H1 (cell line): ENCODE results near the gene SEC14L6. TPM values are rescaled to one million over a fixed set of nuclear protein-coding genes. Genes with fewer than 3 reads are reported as not detected.
"Not testable (repeated sequence)": the region's sequence is repeated elsewhere in the genome, so short reads cannot be mapped to it uniquely, and the experiment has no call there.

ENCODE experiments used
- CTCF ChIA-PET: fragments of 300-600 bp; sonication (Branson Sonifier 250); formaldehyde crosslinking; loops from one replicate; lab custom pipeline; 2021; ENCODE audit not compliant: partially characterized antibody; lab: Charles Lee
- POLR2A ChIA-PET: fragments of 300-600 bp; sonication (Branson Sonifier 250); formaldehyde crosslinking; loops from one replicate; lab custom pipeline; 2021; ENCODE audit warnings: inconsistent platforms; ENCODE audit not compliant: partially characterized antibody; lab: Charles Lee
- DNase-seq, 2 experiments: peaks; one replicate each; pipeline versions ENCODE4 v3.0.0 to v3.0.0-alpha.2; 2010 to 2022; ENCODE audit warnings: low spot score in 2 of 2, low read depth in 1 of 2, mixed read lengths in 1 of 2
- FAIRE-seq: peaks from 2 replicates; lab custom pipeline; 2011; peaks lifted over from hg19 to GRCh38; lab: Jason Lieb, UNC
- H2AFZ ChIP-seq: 2 replicates; pipeline ENCODE4 v1.8.1; 2012; ENCODE audit warnings: low read length, inconsistent platforms
- H2AK5ac ChIP-seq: 2 replicates; pipeline ENCODE4 v1.6.1; 2013; ENCODE audit warnings: low read depth, low read length
- H2BK120ac ChIP-seq: replicated peaks from 2 replicates; pipeline ENCODE3; 2013; ENCODE audit warnings: low read depth, low read length, inconsistent platforms
- H2BK12ac ChIP-seq: 2 replicates; pipeline ENCODE4 v1.6.1; 2013; ENCODE audit warnings: low read depth, low read length
- H2BK15ac ChIP-seq: 2 replicates; pipeline ENCODE4 v1.6.1; 2013; ENCODE audit warnings: low read length
- H2BK20ac ChIP-seq: 2 replicates; pipeline ENCODE4 v1.6.1; 2013; ENCODE audit warnings: low read length
- H2BK5ac ChIP-seq: 2 replicates; pipeline ENCODE4 v1.6.1; 2013; ENCODE audit warnings: low read depth, low read length
- H3K14ac ChIP-seq: 2 replicates; pipeline ENCODE4 v1.6.1; 2013; ENCODE audit warnings: inconsistent platforms; ENCODE audit not compliant: insufficient read length
- H3K18ac ChIP-seq: 2 replicates; pipeline ENCODE4 v1.6.1; 2013; ENCODE audit warnings: low read length; ENCODE audit errors: extremely low read depth
- H3K23ac ChIP-seq: 2 replicates; pipeline ENCODE4 v1.6.1; 2013; ENCODE audit warnings: inconsistent platforms; ENCODE audit not compliant: insufficient read length
- H3K23me2 ChIP-seq: 2 replicates; pipeline ENCODE4 v1.6.1; 2013; ENCODE audit warnings: low read depth, low read length
- H3K27ac ChIP-seq: 2 replicates; pipeline ENCODE4 v1.6.1; 2011; ENCODE audit warnings: low read depth, low read length, inconsistent platforms
- H3K27me3 ChIP-seq, 4 experiments: replicated peaks in 1 of 4; 1 replicate in 1 of 4; 2 replicates in 3 of 4; pipeline versions ENCODE4 v1.6.1 to v1.8.1; 2011 to 2013; ENCODE audit warnings: low read length in 3 of 4, mild to moderate bottlenecking in 3 of 4, inconsistent platforms in 2 of 4, mixed read lengths in 2 of 4, moderate library complexity in 1 of 4; ENCODE audit not compliant: control insufficient read depth in 3 of 4, insufficient read depth in 3 of 4; ENCODE audit errors: extremely low read depth in 1 of 4
- H3K36me3 ChIP-seq, 4 experiments: 2 replicates each; pipeline versions ENCODE4 v1.6.1 to v1.8.1; 2011 to 2013; ENCODE audit warnings: mild to moderate bottlenecking in 4 of 4, low read length in 3 of 4, moderate library complexity in 2 of 4, control low read depth in 1 of 4, inconsistent platforms in 1 of 4; ENCODE audit not compliant: insufficient read depth in 4 of 4, control insufficient read depth in 2 of 4
- H3K4ac ChIP-seq: replicated peaks from 2 replicates; pipeline ENCODE3; 2013; ENCODE audit warnings: low read length, low read depth, mixed read lengths, inconsistent platforms; ENCODE audit not compliant: insufficient read length
- H3K4me1 ChIP-seq, 4 experiments: replicated peaks in 1 of 4; 1 replicate in 1 of 4; 2 replicates in 3 of 4; pipeline versions ENCODE4 v1.6.1 to v1.8.1; 2011 to 2013; ENCODE audit warnings: low read length in 3 of 4, inconsistent platforms in 2 of 4, mixed read lengths in 1 of 4; ENCODE audit not compliant: insufficient read depth in 4 of 4, control insufficient read depth in 3 of 4
- H3K4me2 ChIP-seq, 2 experiments: 2 replicates each; pipeline versions ENCODE4 v1.6.1 to v1.8.1; 2011 to 2013; ENCODE audit warnings: low read depth in 2 of 2, low read length in 2 of 2, control low read depth in 1 of 2, inconsistent platforms in 1 of 2, mild to moderate bottlenecking in 1 of 2; ENCODE audit not compliant: insufficient read depth in 1 of 2
- H3K4me3 ChIP-seq, 4 experiments: fragments of 200-600, 300-600 bp in 1 of 4; sonication (generic), shearing (Covaris generic), sonication (Bioruptor Twin) in 1 of 4; 2 replicates each; pipeline versions ENCODE4 v1.5.1 to v1.8.1; 2011 to 2016; ENCODE audit warnings: low read length in 4 of 4, low read depth in 3 of 4, control low read depth in 2 of 4, inconsistent platforms in 2 of 4, mild to moderate bottlenecking in 2 of 4, mixed read lengths in 1 of 4, moderate library complexity in 1 of 4; ENCODE audit not compliant: insufficient read depth in 2 of 4; ENCODE audit errors: extremely low read depth in 1 of 4
- H3K56ac ChIP-seq: replicated peaks from 2 replicates; pipeline ENCODE3; 2013; ENCODE audit warnings: low read depth, mild to moderate bottlenecking, mixed read lengths, low read length, inconsistent platforms; ENCODE audit not compliant: insufficient read length
- H3K79me1 ChIP-seq: 2 replicates; pipeline ENCODE4 v1.6.1; 2013; ENCODE audit warnings: low read depth, low read length, control low read depth
- H3K79me2 ChIP-seq, 2 experiments: 2 replicates each; pipeline versions ENCODE4 v1.6.1 to v1.8.1; 2012 to 2013; ENCODE audit warnings: low read length in 2 of 2, mild to moderate bottlenecking in 2 of 2, inconsistent platforms in 1 of 2; ENCODE audit not compliant: insufficient read depth in 2 of 2, control insufficient read depth in 1 of 2
- H3K9ac ChIP-seq, 4 experiments: replicated peaks in 1 of 4; 1 replicate in 1 of 4; 2 replicates in 3 of 4; pipeline versions ENCODE4 v1.6.1 to v1.8.1; 2011 to 2013; ENCODE audit warnings: low read depth in 3 of 4, low read length in 3 of 4, control low read depth in 2 of 4, mild to moderate bottlenecking in 2 of 4, moderate library complexity in 2 of 4, inconsistent platforms in 1 of 4; ENCODE audit errors: extremely low read depth in 1 of 4
- H3K9me3 ChIP-seq, 2 experiments: 2 replicates each; pipeline versions ENCODE4 v1.6.1 to v1.8.1; 2012 to 2013; ENCODE audit warnings: mild to moderate bottlenecking in 2 of 2, moderate library complexity in 2 of 2, control low read depth in 1 of 2, inconsistent platforms in 1 of 2, low read depth in 1 of 2, low read length in 1 of 2, mixed read lengths in 1 of 2; ENCODE audit not compliant: insufficient read depth in 2 of 2
- H4K20me1 ChIP-seq, 2 experiments: replicated peaks in 1 of 2; 2 replicates each; pipeline versions ENCODE3 to v1.8.1; 2011 to 2013; ENCODE audit warnings: inconsistent platforms in 2 of 2, low read length in 2 of 2, mild to moderate bottlenecking in 1 of 2; ENCODE audit not compliant: insufficient read depth in 2 of 2, control insufficient read depth in 1 of 2
- H4K5ac ChIP-seq: 2 replicates; pipeline ENCODE4 v1.6.1; 2013; ENCODE audit warnings: low read length, low read depth, mixed read lengths, inconsistent platforms; ENCODE audit not compliant: insufficient read length
- H4K8ac ChIP-seq: 2 replicates; pipeline ENCODE4 v1.8.0; 2013; ENCODE audit warnings: mild to moderate bottlenecking, moderate library complexity, low read length, inconsistent platforms; ENCODE audit not compliant: insufficient read depth; ENCODE audit errors: extremely low read depth
- H4K91ac ChIP-seq: replicated peaks from 2 replicates; pipeline ENCODE3; 2013; ENCODE audit warnings: low read length, mixed read lengths, inconsistent platforms; ENCODE audit not compliant: insufficient read length
- WGBS, 2 experiments: shearing (Covaris generic) in 1 of 2; methylation state at CpG; one replicate each; pipeline versions ENCODE4 v1.1.6 to v1.1.7; 2013 to 2015; ENCODE audit warnings: low lambda C conversion rate in 2 of 2, mixed read lengths in 2 of 2, inconsistent platforms in 1 of 2, low coverage in 1 of 2, missing lambda C conversion rate in 1 of 2; ENCODE audit not compliant: insufficient replicate concordance in 2 of 2, insufficient coverage in 1 of 2, insufficient read length in 1 of 2; ENCODE audit errors: extremely low coverage in 1 of 2, missing lambda C conversion rate in 1 of 2; 5-methylcytosine and 5-hydroxymethylcytosine counted together
- polyA plus RNA-seq, 7 experiments: library from polyadenylated mRNA; depleted of rRNA in 3 of 7; stranded (reverse) in 5 of 7; unstranded in 2 of 7; fragments of >200 nt in 5 of 7; fragments of 200-250 nt in 2 of 7; gene quantifications; 1 replicate in 5 of 7; 2 replicates in 1 of 7; 4 replicates in 1 of 7; pipeline versions ENCODE4 v1.2.1 to v1.2.3, GENCODE V29; 2011 to 2013; ENCODE audit warnings: missing spikeins in 2 of 7, mixed read lengths in 2 of 7
- total RNA-seq: library from RNA; stranded (reverse); fragmentation: NEBNext Ultra II Directional; extraction: Animal tissue kit (Norgen Biotek cat#: 25700); gene quantifications from 2 replicates; pipeline ENCODE4 v1.2.1, GENCODE V29; 2021
- TF ChIP-seq, protein P1 (sequence below), 3 experiments: IDR thresholded peaks; 1 replicate in 2 of 3; 2 replicates in 1 of 3; pipeline versions ENCODE4 v1.5.1 to v1.6.1; 2011; ENCODE audit warnings: low read length in 3 of 3, mild to moderate bottlenecking in 3 of 3, inconsistent platforms in 2 of 3, low read depth in 1 of 3, moderate library complexity in 1 of 3; ENCODE audit not compliant: insufficient read depth in 1 of 3; ENCODE audit errors: control extremely low read depth in 1 of 3

The SEC14L6 gene
- total and polyA plus RNA-seq, 2 of the 8 experiments (the other 6 are each of a cell fraction or from before 2014, with no cell fraction given): 0.63 to 2.1 TPM

DNA sequence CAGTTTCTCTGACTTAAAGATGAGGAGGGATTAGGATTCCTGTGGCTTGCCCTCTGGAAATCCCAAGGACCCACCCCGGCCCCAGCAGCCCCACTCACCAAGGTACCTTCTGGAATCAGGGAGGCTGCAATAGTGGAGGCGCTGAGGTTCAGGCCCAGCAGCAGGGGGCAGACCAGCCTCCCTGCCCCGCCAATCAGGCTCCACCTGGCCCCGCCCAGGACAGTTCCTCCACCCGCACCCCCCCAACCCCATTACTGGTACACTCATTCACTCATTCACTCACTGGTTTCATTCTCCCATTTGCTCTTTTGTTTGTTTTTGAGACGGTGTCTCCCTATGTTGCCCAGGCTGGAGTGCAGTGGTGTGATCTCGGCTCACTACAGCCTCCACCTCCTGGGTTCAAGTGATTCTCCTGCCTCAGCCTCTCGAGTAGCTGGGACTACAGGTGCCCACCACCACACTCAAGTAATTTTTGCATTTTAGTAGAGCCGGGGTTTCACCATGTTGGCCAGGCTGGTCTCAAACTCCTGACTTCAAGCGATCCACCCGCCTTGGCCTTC is 14.2 kb upstream of the SEC14L6 start:
- H3K4me2 ChIP-seq, H3K27me3 ChIP-seq, POLR2A ChIA-PET, H3K9me3 ChIP-seq, H3K9ac ChIP-seq, H2BK15ac ChIP-seq, H3K79me2 ChIP-seq, H2AFZ ChIP-seq, H3K23me2 ChIP-seq, H3K27ac ChIP-seq, H3K23ac ChIP-seq, H3K14ac ChIP-seq, H3K18ac ChIP-seq, H3K4ac ChIP-seq, H4K8ac ChIP-seq, H3K36me3 ChIP-seq, FAIRE-seq, H4K5ac ChIP-seq, H2AK5ac ChIP-seq, H3K56ac ChIP-seq, H4K91ac ChIP-seq, H4K20me1 ChIP-seq, H2BK120ac ChIP-seq, DNase-seq, H3K79me1 ChIP-seq, H3K4me3 ChIP-seq: not testable (repeated sequence)
- CTCF ChIA-PET: interaction anchor here (0.6 to 1.9 kb wide), 4 partner anchors 11 to 75 kb away, joined by 3 to 10 read pairs (median 4); partner anchors contain the start of gene TCN2
- WGBS, 2 experiments: 88% methylated on average over 11 of the region's 11 CpGs; no CpG with 5 or more reads in 1 of the 2 experiments
- peak overlapping the region; percentile 39; the same call in 1 of the 2 replicates for H2BK12ac ChIP-seq
- 0 out of 2 replicates have a peak overlapping the region, but pooled peaks have one; percentile 32 for H2BK20ac ChIP-seq
- peaks cover 0 to 22% (median 12%) of the 10 kb centered on the region in 4 experiments; a peak in 6 of 7 replicates for H3K4me1 ChIP-seq
- peak overlapping the region; percentile 71; the same call in 1 of the 2 replicates for H2BK5ac ChIP-seq
- TF ChIP-seq, protein P1, sequence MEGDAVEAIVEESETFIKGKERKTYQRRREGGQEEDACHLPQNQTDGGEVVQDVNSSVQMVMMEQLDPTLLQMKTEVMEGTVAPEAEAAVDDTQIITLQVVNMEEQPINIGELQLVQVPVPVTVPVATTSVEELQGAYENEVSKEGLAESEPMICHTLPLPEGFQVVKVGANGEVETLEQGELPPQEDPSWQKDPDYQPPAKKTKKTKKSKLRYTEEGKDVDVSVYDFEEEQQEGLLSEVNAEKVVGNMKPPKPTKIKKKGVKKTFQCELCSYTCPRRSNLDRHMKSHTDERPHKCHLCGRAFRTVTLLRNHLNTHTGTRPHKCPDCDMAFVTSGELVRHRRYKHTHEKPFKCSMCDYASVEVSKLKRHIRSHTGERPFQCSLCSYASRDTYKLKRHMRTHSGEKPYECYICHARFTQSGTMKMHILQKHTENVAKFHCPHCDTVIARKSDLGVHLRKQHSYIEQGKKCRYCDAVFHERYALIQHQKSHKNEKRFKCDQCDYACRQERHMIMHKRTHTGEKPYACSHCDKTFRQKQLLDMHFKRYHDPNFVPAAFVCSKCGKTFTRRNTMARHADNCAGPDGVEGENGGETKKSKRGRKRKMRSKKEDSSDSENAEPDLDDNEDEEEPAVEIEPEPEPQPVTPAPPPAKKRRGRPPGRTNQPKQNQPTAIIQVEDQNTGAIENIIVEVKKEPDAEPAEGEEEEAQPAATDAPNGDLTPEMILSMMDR (IDR thresholded peaks at IDR 0.05; ENCODE audit: control extremely low read depth in 1 of 3, insufficient read depth in 1 of 3, low read depth in 1 of 3, low read length in 3 of 3): peak in 2 of 3 experiments; percentile 16 to 25; a peak in 2 of 4 replicates
